GM12892 (cell line): ENCODE results near the gene MON2.

Experiments
- POLR2A ChIP-seq: IDR thresholded peaks from 2 replicates; pipeline ENCODE4 v1.6.1; 2011; ENCODE audit warnings: low read depth, low read length, control low read depth
- POLR2AphosphoS5 ChIP-seq: IDR thresholded peaks from 2 replicates; pipeline ENCODE4 v1.6.1; 2011; ENCODE audit warnings: low read depth, low read length, control low read depth

DNA sequence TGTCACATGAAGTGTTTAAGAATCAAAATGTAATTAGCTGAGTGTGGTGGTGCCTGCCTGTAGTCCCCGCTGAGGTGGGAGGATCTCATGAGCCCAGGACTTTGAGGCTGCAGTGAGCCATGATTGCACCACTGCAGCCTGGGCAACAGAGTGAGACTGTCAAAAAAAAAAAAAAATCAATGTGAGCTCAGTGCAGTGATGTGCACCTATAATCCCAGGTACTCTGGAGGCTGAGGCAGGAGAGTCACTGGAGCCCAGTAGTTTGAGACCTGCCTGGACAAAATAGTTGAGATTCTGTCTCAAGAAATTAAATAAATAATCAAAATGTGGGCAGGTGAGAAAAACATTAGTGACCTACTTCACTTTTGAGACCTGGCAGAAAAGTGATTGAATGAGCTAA is 140.0 kb downstream of the MON2 start:
- TF ChIP-seq POLR2AphosphoS5: no peak
- no peak for TF ChIP-seq POLR2A
